Measurements from ENCODE around the gene ART5. TPM values are rescaled to one million over a fixed set of nuclear protein-coding genes. Genes with fewer than 3 reads are reported as not detected.

ART5 gene
- total and polyA plus RNA-seq, 2 experiments from 2014 or later: 6.4 to 12.9 TPM

DNA sequence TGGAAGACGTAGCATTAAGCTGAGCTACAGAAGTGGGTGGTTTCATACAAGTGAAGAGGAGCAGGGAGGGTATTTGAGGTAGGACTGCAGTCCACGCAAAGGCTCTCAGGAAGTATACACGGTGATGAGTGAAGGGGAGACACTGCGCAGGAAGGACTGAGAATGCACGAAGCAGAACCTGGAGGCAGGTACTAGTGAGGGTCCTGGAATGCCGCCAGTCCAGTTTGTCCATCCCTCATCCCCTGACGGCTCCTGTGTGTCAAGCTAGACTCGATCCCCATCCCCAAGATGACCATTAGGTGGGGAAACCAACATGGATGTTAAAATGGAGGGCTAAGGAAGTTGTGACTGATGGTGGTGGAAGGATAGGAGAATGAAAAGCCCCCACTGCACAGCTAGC is 23.8 kb downstream of the ART5 start:
- H3K79me2 ChIP-seq (replicated peaks; ENCODE audit: insufficient read depth): no peaks in the 10 kb centered on the region
- no peaks in the 10 kb centered on the region for H3K9me3 Mint-ChIP-seq
- H3K27me3 ChIP-seq (ENCODE audit: insufficient read depth): no peaks in the 10 kb centered on the region
- H3K9me2 ChIP-seq (ENCODE audit: insufficient read depth): 0 out of 2 replicates have a peak, but pooled peaks cover 3% of the 10 kb centered on the region
- no peak overlapping the region for H3K4me3 Mint-ChIP-seq
- H3K36me3 ChIP-seq (ENCODE audit: insufficient read depth): no peaks in the 10 kb centered on the region
- TF ChIP-seq EZH2phosphoT487 (IDR thresholded peaks at IDR 0.05; ENCODE audit: unreplicated experiment) (no peak), CTCF (conservative IDR thresholded peaks at IDR 0.05; ENCODE audit: low read depth in 2 of 2) (no peak), REST (IDR thresholded peaks at IDR 0.05; ENCODE audit: unreplicated experiment) (no peak), CREB1 (CRISPR knock-in tag; IDR thresholded peaks at IDR 0.05; ENCODE audit: low read depth) (no peak), JUNB (IDR thresholded peaks at IDR 0.05; ENCODE audit: unreplicated experiment) (no peak), ZNF331 (CRISPR knock-in tag; IDR thresholded peaks at IDR 0.05; ENCODE audit: low read depth) (no peak), NANOG (IDR thresholded peaks at IDR 0.05; ENCODE audit: borderline replicate concordance) (no peak), ZNF462 (CRISPR knock-in tag; IDR thresholded peaks at IDR 0.05) (no peak)
- H4K20me1 ChIP-seq (replicated peaks; ENCODE audit: insufficient read depth): no peaks in the 10 kb centered on the region
- no peaks in the 10 kb centered on the region for H3F3A ChIP-seq (replicated peaks; ENCODE audit: low read depth)
- H3K4me3 ChIP-seq: no peak overlapping the region
- H3K27ac ChIP-seq (ENCODE audit: low read depth): no peak overlapping the region
- no peak overlapping the region for H3K27ac Mint-ChIP-seq
- H2AFZ ChIP-seq: no peak overlapping the region
- DNase-seq (ENCODE audit: low spot score) (no peak), ATAC-seq (no peak)
- peaks cover 8% of the 10 kb centered on the region for H3K27me3 Mint-ChIP-seq (ENCODE audit: insufficient read depth, low read depth, poor library complexity)
- no peak overlapping the region for H3K4me2 ChIP-seq
- H3K4me1 Mint-ChIP-seq: peaks cover 13% of the 10 kb centered on the region
- no peaks in the 10 kb centered on the region for H3K4me1 ChIP-seq (ENCODE audit: insufficient read depth)
- no peaks in the 10 kb centered on the region; the same call in 2 of the 3 replicates for H3K36me3 Mint-ChIP-seq (ENCODE audit: low read depth)

All from GM23338 (cell line).